ENCODE results near the gene STPG1.

DNA sequence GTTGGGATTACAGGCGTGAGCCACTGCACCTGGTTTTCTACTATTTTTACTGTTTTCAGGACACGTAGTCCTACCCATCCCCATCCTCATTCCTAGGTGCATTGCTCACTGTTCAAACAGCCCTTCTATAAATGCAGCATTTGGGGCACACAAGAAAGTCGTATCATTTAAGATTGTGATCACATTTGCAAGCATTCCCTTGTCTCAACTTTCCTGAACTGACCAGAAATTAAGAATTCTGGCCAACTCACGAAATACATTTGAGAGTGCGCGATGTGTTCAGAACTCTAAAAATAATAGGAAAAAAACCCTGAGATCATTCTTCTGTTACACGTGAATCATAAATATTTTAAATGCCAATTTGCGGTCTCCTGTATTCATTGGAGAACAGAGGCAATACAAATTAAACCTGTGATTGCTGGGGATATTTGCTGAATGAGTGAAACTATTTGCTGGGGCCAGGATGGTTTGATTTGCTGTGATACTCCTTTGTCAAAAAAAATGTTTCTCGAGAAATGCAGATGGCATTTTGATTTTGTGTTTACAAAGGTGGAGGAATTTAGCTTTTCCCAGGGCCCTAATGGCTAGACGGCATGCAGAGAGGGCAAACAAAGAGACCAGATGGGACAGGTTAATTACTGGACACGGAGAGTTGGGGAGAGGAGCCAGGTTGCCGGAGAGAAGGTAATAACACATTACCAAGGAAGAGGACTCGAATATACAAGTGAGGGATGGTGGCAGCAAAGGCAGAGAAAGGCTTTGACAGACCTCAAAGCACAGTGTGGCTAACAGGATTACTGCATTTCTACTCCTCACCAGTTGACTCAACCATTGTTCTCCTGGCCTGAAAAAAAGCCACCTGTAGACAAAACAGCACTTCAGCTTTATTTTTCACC is 38.4 kb downstream of the STPG1 start:
- TF ChIP-seq, protein P1, sequence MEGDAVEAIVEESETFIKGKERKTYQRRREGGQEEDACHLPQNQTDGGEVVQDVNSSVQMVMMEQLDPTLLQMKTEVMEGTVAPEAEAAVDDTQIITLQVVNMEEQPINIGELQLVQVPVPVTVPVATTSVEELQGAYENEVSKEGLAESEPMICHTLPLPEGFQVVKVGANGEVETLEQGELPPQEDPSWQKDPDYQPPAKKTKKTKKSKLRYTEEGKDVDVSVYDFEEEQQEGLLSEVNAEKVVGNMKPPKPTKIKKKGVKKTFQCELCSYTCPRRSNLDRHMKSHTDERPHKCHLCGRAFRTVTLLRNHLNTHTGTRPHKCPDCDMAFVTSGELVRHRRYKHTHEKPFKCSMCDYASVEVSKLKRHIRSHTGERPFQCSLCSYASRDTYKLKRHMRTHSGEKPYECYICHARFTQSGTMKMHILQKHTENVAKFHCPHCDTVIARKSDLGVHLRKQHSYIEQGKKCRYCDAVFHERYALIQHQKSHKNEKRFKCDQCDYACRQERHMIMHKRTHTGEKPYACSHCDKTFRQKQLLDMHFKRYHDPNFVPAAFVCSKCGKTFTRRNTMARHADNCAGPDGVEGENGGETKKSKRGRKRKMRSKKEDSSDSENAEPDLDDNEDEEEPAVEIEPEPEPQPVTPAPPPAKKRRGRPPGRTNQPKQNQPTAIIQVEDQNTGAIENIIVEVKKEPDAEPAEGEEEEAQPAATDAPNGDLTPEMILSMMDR (IDR thresholded peaks at IDR 0.05; ENCODE audit: insufficient read depth, low read depth, low read length): no peak
- TF ChIP-seq EZH2 (IDR thresholded peaks at IDR 0.05; ENCODE audit: insufficient read depth, low read length): no peak

Data from astrocyte (in vitro differentiated cells and primary cell).